Measurements from ENCODE around the gene CARS2. TPM values are rescaled to one million over a fixed set of nuclear protein-coding genes. Genes with fewer than 3 reads are reported as not detected.
"Not testable (repeated sequence)": the region's sequence is repeated elsewhere in the genome, so short reads cannot be mapped to it uniquely, and the experiment has no call there.

Gene CARS2
- total RNA-seq, 1 donor from 2014 or later: 44.2 TPM

DNA sequence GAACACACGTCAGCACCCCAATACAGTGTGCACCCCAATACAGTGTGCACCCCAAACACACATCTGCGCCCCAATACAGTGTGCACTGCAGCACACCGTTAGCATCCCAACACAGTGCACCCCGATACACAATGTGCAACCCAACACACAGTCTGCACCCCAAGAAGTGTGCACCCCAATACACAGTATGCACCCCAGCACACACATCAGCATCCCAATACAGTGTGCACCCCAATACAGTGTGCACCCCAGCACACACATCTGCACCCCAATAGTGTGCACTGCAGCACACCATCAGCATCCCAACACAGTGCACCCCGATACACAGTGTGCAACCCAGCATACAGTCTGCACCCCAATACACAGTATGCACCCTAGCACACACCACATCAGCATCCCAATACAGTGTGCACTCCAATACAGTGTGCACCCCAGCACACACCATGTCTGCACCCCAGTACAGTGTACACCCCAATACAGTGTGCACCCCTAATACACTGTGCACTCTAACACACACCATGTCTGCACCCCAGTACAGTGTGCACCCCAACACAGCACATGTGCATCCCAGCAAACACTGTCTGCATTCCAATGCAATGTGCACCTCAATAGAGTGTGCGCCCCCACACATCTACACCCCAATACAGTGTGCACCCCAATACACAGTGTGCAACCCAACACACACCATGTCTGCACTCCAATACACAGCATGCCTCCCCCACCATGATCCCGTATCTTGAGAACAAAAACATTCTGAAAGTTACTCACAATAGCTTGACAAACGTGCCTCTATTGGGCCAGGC, 855 bp upstream of the CARS2 start:
- no peak for DNase-seq

DNA sequence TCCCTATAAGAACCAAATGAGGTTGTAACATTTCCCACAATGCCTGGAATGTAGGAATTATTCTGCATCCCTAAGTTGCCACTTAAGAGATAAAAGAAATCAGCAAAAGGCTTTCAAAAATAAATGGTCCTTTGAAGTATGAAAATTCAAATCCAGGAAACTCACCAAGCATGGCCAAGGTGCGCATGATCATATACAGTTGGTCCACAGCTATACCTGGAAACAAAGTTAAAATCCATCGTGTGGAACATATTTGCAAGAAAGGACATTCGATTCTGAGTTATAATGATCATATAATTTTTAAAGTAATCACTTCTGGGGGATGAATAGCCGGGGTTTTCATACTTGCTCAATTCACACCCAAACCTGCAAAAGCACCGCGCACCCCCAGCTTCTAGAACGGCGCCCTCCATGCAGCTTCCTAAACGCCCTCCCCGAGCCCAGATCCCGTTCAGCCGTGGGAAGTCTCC, 525 bp downstream of the CARS2 start:
- no peak for DNase-seq

DNA sequence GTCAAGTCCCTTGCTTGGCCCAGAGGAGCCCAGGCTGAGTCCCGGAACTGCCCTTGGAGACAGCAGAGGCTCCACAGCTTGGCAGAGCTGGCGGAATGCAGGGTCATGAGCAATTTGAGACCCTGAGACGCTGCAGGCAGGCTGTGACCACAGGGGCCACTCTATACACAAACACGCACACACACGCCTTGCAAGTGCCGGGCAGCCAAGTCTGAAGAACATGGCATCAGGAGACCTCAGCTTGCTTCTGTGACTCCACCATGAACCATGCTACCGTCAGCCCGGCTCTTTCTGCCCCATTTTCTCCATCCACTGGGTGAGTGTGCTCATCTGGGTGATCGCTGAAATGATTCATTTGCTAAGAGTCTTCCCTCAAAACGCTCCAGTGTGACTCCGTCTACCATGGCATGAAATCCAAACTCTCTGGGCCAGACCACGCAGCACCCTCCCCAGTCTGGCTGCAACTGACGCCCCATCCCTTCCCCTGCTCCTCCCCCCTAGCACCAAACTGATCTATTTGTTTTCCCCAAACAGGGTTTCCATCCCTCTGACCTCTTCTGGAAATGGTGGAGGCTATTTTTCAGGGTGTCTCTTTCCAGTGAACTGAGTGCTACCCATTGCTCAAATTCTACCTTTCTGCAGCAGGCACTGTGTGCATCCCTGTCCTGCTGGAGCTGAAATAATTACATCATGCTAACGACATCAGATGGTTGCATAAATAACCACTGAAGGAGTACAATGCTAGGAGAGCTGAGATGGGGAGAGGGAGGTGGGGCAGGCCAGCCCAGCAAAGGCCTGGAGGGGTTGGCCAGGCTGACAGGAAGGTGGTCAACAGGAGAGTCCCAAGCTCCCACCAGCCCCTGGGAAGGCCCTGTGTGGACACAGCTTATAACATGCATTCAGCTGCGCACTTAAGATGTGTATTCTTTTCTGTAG, 3.1 kb downstream of the CARS2 start:
- no peak for DNase-seq

DNA sequence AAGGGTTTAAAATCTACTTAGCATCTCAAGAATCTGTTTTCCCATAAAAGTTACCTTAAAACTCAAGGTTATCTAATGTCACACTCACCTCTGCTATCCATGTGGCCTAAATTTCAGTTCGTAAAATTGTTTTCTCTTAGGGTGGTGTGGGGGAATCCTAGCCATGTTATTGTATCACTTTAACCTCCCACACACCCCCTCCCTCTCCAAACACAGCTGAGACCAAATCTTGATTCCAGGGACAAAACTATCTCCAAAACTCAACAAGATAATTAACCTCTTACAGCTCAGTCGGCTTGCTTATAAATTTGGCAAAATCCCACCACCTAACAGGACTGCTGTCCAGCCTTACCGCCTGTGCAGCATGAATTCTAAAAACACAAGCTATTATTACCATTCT, 3.8 kb downstream of the CARS2 start:
- DNase-seq: no peak

DNA sequence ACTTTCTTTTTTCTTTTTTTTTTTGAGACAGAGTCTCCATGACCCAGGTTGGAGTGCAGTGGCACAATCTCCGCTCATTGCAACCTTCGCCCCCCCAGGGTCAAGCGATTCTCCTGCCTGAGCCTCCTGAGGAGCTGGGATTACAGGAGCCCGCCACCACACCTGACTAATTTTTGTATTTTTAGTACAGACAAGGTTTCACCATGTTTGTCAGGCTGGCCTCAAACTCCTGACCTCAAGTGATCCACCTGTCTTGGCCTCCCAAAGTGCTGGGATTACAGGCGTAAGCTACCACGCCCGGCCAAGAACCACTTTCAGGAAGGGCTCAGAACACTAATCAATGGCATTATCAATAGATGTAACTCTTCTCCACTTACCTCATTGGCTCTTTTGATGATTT, 4.9 kb downstream of the CARS2 start:
- DNase-seq: not testable (repeated sequence)

DNA sequence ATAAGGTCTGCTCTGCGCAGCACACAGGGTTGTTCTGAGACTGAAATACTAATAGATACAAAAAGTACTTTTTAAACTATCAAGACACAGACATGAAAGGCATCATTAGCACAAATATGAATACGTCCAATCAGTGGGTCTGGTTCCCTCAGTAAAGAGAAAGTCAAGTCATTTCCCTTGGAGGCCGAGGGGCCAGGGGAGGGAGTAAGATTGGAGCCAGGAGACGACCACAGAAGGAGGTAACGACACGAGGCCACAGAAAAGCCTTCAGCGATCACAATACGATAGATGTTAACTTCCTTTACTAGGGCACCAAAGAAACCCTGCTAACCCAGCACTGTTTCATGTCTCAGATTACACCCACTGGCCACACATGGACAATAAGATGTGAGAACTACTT, 5.3 kb downstream of the CARS2 start:
- DNase-seq: no peak

DNA sequence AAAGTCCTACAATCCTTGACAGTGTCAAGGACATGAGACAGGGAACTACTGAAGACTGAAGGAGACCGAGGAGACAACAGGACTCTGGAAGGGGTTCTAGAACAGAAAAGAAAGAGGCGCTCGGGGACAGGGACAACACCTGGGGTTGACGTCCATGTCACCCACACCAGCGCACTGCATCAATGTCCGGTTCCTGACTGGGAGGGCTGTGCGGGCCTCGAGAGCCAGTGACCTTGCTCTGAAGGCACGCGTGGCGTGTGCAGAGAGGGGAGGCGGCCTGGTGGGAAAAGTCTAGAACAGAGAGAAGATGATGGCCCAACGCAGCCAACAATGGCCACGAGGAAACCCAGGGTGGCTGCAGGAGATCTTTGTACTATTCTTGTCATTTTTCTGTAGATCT, 5.7 kb downstream of the CARS2 start:
- no peak for DNase-seq

DNA sequence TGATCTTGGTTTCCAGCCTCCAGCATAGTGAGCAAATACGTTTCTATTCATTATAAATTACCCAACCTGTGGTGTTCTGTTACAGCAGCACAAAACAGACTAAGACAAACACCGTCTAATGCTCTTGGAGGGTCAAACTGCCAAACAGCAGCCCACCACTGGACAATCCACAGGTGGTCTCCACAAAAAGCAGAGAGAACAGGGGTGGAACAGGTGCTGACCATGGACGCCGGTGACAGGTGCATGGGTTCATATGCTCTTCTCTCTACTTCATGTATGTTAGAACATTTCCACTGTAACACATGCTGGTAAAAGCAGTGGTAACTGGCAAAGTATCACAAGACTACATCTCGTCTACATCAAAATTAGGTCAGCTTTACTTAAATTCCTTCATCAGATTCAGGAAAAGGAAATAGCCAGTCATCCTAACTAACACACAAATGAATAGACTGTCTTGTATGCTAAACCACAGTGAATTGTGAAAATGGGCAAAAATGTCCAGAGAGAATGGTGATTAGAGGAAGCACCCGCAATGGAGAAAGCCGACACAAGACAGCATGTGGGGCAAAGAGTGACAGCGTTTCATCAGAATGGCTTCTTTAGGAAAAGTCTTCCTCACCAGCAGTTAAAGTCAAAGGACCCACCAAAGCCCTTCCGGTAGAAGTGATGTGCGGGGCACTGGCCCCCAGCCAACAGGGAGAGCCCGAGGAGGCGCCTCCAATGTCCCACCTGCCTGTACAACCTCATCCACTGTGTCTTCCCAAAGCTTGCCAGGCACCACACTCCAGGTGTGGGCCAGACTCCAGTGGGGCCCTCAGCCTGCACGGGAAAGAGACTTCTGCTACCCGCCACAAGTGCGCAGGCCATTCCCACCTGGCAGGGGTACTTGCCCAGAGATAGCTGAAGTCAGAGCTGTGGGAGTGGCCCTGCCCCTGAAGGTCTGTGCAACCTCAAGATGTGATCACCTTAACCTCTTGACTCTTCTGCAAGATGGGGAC, 6.5 kb downstream of the CARS2 start:
- no peak for DNase-seq

DNA sequence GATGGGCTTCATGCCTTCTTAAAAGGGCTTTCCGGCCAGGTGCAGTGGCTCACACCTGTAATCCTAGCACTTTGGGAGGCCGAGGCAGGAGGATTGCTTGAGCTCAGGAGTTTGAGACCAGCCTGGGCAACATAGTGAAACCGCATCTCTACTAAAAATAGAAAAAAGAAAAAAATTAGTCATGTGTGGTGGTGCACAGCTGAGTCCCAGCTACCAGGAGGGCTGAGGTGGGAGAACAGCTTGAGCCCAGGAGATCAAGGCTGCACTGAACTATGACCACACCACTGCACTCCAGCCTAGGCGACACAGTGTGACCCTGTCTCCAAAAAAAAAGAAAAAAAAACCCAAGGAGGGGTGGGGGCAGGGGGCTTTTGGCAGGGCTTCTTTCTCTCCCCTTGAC, 7.2 kb downstream of the CARS2 start:
- DNase-seq: no peak

DNA sequence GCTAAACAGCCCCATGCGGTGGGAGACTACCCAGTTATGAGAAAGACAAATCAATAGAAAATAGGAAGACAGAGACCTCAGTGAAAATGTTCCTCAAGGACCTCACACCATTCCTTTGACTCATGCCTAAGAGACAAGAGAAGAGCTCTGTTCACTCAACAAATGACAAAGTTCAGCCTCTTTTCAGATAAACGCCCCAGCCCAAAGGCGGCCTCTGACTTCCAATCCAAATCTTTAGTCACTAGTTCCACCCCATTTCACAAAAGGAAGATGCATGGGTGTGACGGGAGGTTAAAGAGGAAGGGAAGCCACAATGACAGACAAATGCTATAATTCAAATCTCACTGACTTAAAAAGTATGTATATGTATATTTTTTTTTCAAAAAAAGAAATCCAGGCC, 8.1 kb downstream of the CARS2 start:
- DNase-seq: no peak

DNA sequence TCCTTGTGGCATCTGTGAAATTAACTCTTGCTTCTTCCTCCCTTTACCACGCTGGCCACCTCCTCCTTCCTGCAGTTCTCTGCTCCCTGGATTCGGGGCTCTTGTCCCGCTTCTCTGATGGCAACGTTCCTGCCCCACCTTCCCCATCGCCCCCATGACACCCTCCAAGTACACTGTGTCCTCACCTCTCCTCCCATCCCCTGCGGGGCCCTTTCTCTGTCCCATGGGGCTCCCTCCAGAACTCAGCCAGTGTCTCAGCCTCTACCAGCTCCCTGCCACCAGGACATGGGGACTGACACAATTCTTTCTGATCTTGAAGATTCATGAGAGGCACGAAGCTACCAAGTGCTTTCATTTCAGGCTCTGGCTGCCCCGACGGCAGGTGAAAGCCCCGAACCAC, 9.1 kb downstream of the CARS2 start:
- DNase-seq: no peak

DNA sequence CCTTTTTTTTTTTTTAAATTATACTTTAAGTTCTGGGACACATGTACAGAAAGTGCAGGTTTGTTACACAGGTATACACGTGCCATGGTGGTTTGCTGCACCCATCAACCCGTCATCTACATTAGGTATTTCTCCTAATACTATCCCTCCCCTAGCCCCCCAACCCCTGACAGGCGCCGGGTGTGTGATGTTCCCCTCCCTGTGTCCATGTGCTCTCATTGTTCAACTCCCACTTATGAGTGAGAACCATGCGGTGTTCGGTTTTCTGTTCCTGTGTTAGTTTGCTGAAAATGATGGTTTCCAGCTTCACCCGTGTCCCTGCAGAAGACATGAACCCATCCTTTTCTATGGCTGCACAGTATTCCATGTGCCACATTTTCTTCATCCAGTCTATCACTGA, 10.1 kb downstream of the CARS2 start:
- not testable (repeated sequence) for DNase-seq

DNA sequence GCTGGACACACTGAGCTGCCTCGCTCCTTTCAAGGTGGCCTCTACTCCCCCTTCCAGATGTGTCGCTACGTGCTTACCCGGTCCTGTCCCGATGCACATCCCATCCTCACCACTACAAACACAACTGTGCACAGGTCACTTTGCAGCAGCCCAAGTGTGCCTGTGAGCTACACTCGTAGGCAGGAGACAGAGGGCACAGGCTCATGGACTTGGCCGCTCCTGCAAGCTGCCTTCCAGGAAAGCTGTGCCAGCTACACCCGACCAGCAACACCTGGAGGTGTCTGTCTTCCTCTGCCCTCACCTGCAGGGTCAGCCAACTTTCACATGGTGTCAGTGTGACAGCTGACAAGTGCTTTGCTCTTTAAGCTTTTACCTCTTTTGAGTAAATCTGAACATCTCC, 15.4 kb downstream of the CARS2 start:
- no peak for DNase-seq

DNA sequence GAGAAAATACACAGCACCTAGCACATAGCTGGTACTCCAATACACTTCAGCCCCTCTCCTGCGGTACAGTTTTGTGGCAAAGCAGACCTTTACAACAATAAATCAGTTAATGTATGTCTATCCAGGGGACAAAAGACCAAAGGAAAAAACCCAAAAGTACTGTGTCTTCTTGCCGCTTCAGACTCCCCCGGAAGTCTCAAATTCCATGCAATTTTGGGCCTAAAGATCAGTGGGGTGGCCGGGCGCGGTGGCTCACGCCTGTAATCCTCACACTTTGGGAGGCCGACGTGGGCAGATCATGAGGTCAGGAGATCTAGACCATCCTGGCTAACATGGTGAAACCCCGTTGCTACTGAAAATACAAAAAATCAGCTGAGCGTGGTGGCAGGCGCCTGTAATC, 16.2 kb downstream of the CARS2 start:
- no peak for DNase-seq

DNA sequence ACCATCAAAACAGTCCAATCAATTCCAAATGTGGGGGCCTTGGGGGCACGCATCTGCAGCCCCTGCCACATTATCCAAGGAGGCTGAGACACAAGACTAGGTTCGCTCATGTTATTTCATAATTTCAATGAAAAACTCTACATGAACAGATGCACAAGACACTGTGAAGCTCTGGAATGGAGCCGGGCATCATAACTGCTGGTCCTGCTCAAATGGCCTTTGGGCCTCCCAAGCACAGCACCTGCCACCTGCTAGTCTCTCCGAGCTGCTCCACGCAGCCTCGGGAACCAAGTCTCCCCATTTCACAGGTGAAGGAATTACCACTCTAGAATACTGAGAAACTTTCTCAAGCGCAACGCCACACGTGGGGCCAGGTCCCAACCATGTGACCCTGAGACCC, 16.9 kb downstream of the CARS2 start:
- no peak for DNase-seq

DNA sequence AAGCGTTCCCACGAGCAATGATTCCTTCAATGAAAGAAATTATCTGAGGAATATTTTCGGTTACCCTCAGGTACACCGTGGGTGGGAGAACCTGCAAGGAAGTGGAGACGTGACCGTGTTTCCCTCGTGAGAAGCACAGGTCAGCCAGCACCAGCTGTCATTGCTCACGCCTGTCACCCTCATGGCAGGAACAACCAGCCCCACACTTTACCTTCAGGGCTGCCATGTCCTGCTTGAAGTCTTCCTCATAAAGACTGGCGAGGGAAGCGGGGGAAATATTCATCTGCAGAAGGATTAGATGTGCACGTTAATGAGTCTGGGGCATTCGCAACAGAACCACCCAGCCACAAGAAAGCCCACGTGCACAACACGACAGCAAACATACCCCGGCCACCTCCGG, 18.2 kb downstream of the CARS2 start:
- no peak for DNase-seq

DNA sequence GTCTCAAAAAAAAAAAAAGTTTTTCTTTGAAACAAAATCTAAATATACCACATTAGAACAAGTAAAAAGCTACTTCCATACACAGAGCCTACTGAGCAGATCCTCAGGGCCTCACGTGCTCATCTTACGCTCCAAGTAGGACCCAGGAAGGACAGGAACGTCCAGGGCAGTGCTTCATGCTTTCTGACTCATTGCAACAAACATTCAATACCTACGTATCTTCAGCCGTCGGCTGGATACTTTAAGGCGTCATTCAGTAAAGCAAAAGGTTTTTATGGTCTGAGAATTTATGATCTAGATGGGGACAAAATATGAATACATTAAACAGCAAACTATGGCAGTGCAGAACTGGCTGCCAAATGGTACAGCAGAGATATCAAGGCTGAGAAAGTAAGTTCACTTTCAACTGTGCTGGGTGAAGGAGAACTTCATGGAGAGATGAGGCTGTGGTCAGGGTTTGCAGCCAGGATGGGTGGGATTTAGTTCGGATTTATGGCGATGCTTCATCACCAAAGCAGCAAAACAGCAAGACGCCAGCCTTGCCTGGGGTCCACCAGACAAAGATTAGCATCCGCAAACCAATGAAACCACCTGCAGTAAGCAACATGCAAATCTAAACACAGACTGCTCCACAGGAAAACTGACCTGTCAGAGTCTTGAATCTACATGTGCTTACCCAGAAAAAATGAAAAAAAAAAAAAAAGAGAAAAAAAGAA, 20.5 kb downstream of the CARS2 start:
- DNase-seq: no peak

DNA sequence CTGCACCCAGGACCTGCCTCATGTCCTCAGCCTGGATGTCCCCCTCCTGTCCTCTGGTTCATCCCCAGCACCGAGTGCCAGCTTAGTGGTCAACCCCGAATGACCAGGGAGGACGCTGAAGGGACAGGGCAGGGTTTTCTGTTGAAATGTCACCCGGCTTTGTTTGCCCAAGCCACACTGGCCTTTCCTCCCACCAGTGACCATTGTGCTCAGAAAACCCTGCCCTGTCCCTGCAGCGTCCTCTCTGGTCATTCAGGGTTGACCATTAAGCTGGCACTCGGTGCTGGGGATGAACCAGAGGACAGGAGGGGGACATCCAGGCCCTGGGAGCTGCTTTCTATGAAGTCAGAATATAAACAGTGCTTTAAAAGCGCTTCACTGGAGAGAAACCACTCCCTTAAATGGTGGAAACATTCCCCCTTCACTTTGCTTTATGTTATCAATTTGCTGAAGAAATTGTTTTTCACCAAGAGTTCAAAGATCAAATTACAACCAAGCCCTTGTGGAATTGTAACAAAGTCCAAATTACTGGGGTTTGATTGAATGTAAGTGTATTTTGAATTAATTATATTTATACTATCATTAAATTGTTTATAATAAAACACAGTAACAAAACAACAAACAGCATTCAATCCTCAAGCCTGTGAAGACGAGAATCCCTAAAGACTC, 21.4 kb downstream of the CARS2 start:
- DNase-seq: no peak

DNA sequence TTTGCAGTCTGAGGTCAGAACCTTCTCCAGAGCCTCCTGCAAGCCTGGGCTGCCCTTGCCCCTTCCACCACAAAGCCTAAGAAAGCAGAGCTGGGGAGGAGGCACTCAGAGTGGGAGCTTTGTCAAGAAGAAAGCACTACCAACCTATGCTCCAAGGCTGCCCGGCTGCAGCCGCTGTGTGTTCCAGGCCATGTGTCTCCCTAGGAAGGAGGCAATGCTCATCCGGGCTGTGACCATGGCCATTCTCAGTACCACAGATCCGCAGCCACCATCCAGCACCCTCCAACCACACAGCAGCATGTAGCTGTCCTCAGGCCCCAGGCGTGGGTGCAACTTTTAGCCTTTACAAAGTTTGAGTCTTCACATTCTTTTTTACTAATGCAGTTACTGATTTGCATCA, 22.0 kb downstream of the CARS2 start:
- no peak for DNase-seq

DNA sequence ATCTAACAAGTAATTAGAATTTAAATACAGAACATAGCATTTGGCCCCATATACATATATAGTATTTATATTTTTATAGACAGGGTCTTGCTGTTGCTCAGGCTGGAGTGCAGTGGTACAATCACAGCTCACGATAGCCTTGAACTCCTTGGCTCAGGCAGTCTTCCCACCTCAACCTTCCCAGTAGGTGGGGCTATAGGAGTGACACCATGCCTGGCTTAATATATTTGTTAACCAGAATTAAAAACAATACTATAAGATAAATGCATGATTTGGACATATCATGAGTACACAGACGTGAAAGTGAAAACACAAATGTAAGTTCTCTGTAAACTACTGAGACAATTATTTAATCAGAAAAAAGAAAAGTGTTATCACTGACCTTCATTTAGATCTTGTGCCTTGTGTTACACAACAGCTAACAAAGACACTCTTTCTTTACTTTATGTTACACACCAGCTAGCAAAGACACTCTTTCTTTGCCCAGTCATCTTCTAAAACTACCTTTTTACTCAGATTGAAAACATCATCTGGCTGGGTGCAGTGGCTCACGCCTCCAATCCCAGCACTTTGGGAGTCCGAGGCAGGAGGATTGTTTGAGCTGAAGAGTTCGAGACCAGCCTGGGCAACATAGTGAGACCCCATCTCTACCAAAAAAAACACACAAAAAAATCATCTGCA, 22.6 kb downstream of the CARS2 start:
- DNase-seq: no peak

Data from skin of body (tissue), 2 donors.